ENCODE data around the gene CMTM4.

CMTM4 gene

DNA sequence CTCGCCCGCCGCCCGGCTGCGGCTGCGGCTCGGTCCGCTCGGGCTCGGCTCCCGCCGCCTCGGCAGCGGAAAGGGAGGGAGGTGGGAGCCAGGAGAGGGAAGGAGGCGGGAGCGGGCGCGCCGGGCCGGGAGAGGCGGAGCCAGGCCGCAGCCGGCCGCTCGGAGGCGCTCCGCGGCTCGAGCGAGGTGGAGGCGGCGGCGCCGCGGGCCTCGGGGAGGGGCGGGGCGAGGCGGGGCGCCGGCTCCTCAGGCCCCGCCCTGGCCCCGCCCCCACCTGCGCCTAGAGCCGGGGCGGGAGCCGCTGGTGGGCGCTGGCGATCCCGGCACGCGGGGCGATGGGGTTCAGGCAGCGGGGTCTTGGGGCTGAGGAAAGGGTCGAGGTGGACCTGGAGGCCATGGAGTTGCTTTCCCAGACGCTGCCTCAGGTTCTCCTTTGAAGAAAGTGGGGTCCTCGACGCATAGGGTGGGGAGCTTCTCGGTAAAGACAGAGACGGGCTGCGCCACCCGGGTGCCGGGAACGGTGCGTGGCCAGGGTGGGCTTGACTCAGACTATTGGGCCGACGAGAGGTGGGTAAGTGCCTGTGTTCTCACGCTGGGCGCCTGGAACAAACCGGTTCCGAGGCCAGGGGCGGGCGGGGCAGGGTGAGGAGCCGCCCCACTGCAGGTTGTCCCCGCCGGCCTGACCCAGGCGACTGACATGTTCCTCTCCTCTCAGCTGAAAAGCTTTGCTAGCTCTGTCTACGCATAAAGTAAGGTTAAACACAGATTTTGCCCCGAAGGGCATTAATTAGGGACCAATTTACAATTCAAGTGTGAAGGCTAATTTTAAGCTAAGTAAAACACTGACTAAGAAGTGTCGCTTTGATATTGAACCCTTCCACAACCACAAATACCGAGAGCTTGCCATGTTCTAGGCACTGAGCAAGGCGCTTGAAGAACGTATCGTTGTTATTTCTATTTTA, at the start of gene CMTM4:
Gene CMTM4 (minus strand): TSS at position 75 of the 962 bp plus-strand sequence. CDS start 218 bp downstream, outside the sequence.
- peak; percentile 70 to 86 for DNase-seq

DNA sequence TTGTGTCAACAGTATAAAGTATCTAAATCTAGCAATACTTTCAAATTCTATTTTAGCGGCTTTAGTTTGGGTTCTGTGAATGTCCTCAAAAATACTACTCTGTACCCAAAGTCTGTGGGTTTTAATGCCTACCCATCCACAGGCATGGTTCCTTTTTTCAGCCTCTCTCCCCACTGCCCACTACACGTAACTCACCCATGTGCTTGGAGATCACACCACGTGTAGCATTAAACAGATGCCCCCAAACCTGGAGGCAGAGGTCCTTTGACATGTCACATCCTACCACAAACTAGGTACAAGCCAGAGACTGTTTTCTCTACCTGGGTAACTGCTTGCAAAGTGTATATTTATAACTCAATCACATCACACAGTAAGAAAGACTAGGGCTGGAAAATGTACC, 49.5 kb upstream of the CMTM4 start:
- no peak for DNase-seq

- DNase-seq: no peak
Observed at GRCh38 chr16:66741950-66742808, 45.6 kb upstream of the CMTM4 start.

DNA sequence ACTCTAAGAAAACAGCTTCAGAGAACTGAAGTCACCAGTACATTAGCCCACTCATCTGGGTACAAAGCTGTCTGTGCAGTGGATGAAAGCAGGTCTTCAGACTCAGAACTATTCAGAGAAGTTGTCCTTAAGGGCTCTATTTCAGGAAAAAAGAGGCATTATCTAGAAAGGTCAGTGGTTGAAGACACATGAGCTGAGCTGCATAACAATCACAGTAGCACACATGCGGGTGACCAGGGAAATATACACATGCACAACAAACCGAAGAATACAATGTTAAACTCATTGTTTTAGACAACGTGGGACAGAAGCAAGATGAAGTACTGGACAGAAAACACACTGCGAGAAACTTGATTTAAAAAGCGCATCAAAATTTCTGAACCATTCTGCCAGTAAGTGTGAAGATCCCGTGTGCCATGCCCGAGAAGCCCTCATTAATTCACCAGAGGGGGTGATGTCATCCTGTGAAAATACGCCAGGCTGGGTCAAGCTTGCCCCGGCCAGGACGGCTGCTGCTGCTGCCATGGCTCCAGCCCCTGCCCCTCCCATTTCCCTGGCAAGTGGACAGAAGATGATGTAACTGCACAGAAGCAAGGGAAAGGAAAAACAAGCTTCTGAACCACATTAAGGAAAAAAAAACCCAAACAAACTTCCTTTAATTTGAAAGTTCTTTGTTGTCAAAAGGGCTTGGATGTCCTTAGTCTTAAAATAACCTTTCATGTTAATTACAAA, 44.8 kb upstream of the CMTM4 start:
- no peak for DNase-seq

DNA sequence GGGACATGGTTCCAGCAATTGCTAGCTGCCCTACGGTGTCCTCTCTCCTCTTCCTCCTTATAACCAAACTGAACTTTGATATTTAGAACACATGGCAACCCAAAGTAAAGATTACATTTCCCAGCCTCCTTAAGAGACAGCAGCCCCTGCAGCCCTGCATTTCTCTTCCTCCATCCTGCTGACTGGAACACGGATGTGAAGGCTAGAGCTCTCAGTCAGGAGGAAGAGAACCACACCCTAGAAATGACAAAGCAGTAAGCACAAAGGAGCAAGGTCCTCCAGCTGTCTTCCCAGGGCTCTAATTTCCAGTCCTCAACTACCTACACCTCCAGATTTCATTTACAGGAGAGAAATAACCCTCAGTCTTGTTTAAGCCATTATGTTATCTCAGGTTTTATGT, 44.0 kb upstream of the CMTM4 start:
- DNase-seq: no peak

GRCh38 chr16:66740010-66740409, 43.5 kb upstream of the CMTM4 start:
- peak in 1 of 2 donors; percentile 51 for DNase-seq

- no peak for DNase-seq
Observed at GRCh38 chr16:66735891-66736290, 39.3 kb upstream of the CMTM4 start.

GRCh38 chr16:66731101-66731500, 34.6 kb upstream of the CMTM4 start:
- DNase-seq: no peak

DNA sequence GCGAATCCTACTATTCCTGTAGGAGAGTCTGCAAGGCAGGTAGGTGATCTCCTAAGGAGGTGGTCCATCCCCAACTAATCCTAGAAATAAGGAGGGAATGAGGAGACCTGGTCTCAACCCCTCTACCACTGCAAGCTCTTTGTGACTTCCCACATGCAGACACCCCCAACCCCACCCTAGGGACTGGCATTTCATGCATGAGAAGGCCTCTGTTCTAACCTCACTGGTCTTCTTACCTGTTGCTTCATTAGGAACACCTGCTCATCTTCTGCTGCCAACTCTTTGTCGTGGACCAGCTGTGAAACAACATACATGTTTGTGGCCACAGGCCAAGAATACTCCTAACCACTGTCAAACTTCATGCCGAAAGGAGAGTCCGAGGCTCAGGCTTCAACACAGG, 32.3 kb upstream of the CMTM4 start:
- DNase-seq: no peak

GRCh38 chr16:66728117-66728787, 31.7 kb upstream of the CMTM4 start:
- DNase-seq: peak in 1 of 2 donors; percentile 59

DNA sequence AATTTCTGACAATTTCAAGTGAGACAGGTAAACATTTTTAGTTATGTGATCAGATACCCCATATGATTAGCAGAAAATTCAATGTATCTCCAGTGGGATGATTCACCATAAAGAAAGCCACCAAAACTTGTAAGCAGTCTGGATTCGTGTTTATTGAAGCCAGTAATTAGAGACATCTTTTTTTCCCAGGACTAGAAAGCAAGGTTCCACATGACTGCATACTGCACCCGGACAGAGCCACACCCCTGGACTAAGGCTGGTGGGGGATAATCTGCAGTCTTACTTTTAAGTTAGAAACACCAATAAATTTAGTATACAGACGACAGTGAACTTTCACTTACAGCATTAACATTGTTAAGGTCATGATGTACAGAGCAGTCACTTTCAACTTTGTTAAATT, 24.2 kb upstream of the CMTM4 start:
- no peak for DNase-seq

DNA sequence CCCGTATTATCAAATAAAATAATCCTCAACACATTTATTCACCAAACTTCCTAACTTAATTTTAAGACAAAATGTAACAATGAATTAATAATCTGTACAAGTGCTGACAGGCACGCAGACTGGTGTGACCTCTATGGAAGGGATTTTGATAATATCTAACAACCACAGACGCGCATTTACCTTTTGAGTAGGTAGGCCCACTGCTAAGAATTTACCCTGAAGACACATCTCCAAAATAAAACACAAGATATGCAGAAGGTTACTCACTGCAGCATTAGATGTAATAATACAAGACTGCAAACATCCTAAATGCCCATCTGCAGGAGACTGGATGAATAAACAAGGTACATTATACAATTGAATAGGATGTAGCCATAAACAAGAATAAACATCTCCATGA, 22.7 kb upstream of the CMTM4 start:
- no peak for DNase-seq

DNA sequence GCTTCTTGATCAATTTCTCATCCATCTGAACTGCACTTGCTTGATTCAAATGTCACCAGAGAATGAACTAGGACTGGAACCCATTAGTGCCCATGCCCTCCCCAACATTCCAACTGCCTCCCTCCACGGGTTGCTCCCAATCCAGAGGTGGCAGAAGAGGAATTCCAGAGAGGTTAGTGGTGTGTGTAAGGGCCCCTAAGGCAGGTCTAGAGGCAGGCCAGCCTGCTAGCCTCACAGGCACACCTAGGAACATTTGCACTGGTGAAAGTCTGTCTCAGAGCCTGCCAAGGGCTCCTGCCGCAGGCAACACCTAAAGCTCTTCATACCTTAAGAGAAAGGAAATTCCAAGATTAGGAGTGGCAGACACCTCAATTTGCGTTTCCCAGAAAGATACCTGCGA, 21.2 kb upstream of the CMTM4 start:
- DNase-seq: no peak

GRCh38 chr16:66717112-66717675, 20.7 kb upstream of the CMTM4 start:
- no peak for DNase-seq

DNA sequence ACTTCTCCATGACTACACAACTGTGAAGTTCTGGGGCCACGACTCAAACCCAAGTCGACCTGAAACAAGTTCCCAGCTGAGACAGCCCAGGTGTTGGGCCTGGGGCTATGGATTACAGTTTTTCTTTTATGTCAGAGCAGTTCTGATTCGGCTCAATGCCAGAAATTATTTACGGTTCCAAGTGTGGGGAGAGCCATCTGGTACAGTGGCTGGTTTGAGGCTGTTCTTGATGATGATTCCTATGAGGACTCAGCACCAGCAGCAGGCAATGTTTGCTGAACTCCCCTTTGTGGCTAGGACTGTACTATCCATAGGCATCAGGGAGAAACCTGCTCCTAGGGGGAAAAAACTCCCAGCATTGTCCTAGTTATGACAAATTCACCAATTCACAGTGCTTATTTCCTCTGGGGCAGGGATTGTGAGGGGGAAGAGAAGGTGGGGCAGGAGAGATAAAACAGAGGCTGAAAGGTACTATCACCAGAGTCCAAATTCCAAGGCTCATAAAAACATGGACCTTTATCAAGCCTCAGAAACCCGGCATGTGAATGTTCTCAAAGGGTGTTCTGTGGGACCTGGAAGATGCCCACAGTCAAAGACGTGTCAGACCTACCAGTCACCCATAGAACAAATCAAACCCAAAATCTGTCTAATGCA, 18.2 kb upstream of the CMTM4 start:
- DNase-seq: no peak

DNA sequence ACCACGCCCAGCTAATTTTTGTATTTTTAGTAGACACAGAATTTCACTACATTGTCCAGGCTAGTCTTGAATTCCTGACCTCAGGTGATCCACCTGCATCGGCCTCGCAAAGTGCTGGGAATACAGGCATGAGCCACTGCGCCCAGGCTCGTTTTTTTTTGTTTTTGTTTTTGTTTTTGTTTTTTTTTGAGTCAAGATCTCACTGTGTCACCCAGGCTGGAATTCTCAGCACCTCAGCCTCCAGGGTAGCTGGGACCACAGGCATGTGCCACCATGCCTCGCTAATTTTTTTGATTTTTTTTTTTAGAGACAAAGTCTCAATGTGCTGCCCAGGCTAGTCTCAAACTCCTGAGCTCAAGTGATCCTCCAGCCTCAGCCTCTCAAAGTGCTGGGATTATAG, 17.5 kb upstream of the CMTM4 start:
- no peak for DNase-seq

DNA sequence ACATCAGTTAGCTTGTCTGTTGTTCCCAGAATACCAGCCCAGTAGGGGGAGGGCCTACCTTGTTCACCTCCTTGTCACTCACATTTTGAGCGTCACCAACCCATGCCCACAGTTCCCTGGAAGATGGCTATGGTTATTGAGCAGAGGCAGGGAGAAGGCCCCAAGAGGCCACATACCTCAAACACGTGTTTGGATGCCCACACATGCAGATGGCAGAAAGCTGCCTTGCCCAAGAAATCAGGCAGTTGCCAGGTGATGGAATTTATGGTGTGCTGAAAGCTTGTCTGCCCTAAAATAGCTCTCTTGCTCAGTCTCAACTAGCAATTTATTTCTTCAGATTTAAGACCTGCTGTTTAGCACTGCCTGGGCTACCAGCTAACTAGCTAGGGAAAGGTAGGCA, 16.5 kb upstream of the CMTM4 start:
- no peak for DNase-seq

GRCh38 chr16:66712512-66712911, 16.0 kb upstream of the CMTM4 start:
- DNase-seq: no peak

- no peak for DNase-seq
Observed at GRCh38 chr16:66711581-66711980, 15.0 kb upstream of the CMTM4 start.

GRCh38 chr16:66706506-66706880, 9.9 kb upstream of the CMTM4 start:
- DNase-seq: no peak

DNA sequence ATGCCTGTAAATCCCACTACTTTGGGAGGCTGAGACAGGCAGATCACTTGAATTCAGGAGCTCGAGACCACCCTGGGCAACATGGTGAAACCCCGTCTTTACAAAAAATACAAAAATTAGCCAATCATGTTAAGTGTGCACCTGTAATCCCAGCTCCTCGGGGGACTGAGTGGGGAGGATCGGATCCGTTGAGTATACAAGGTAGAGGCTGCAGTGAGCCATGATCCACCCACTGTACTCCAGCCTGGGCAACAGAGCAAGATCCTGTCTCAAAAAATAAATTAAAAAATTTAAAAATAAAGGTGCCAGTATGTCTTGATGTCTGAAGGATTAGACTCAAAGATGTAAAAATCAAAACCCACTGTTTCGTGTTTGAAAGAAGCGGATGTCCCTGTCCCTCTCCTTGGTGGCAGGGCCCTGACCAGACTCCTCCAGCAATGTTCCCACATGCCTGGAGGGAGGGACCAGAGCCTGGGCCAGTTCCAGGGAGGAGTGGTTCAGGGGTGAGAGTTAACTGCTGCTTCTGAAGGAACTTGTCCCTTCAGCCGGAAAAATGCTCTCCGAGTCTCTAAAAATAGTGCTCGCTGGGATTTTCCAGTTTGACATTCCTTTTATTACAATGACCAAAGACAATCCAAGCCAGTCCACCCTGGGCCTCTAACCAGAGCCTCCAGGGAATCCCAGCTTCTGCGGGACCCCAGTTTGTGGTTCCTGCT, 9.4 kb upstream of the CMTM4 start:
- no peak for DNase-seq

Measured in CD4-positive, alpha-beta T cell treated with Interferon alpha-2 for 1 hour (primary cell).